HG02571 (cell line): ENCODE results near the gene TSPO.

ENCODE experiments used
- ATAC-seq: cut with Tn5 transposase; IDR thresholded peaks from one replicate; pipeline ENCODE4 v1.9.1; 2021; ENCODE audit warnings: mild to moderate bottlenecking, moderate library complexity; ENCODE audit not compliant: unreplicated experiment

Gene TSPO

DNA sequence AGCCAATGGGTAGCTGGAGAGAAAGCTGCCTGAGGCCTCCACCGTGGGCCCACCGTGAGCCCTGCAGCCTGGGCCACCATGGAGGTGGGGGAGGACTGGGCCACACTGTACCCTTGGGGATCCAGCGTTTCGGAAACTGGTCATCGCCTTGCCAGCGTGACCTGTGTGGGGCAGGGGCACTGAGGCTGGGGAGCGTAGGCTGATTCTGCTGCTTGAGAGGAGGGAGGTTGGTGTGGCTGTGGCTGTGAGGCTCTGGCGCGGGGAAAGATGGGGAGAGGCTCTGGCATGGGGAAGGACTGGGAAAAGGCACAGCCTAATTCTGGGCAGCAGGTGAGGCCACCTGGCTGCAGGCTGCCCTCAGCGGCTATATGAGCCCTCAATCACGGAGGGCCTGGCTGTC lies 48.2 kb downstream of the TSPO start:
- ATAC-seq = no peak

- no peak for ATAC-seq
Observed at GRCh38 chr22:43200031-43200430, 48.7 kb downstream of the TSPO start.

- ATAC-seq = no peak
Observed at GRCh38 chr22:43200555-43200954, 49.2 kb downstream of the TSPO start.

GRCh38 chr22:43201486-43202219 lies 50.3 kb downstream of the TSPO start:
- ATAC-seq = no peak

DNA sequence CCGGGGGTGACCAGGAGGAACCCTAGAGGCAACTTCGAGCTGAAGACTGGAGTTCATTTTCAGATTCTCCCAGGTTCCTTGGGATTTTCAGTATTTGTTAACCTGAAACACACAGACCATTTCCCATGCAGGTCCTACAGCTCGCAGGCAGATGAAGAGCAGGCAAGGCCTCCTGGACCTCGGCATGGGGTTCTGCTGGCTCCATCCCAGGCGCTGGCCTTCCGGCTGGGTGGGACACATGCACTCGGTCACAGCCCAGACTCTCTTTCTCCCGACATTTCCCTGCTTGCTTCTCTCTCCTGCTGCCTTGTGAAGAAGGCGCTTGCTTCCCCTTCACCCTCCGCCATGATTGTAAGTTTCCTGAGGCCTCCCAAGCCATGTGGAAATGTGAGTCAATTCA lies 51.0 kb downstream of the TSPO start:
- no peak for ATAC-seq

DNA sequence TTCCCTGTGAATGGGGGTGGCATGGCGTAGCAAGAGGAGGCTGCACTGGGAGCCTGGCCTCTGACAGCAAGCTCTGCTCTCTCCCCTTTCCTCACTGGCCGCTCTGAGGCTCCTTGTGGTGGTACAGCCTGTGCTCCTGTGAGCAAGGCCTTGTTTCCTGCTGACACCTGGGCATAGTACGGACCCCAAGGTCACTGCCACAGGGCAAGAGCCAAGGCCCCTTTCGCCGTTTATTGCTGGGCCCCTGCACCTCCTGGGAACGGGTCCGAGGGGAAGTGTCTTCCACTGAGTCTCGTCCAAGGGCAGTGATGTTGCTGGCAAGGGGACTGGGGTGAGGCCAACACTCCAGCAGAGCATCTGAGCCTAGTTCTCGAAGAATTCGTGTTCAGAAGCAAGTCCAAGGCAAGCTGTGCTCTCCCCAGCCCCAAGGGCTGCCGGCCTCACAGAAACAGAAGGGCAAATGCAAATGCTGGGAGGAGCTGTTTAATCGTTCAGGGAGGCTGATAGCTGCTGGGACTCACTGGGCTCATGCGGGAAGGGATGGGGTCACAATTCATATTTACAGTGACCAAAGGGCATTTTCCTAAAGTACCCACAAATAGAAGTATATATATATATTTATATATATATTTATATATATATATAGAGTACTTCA lies 51.5 kb downstream of the TSPO start:
- no peak for ATAC-seq

- no peak for ATAC-seq
Observed at GRCh38 chr22:43203471-43203981, 52.2 kb downstream of the TSPO start.

DNA sequence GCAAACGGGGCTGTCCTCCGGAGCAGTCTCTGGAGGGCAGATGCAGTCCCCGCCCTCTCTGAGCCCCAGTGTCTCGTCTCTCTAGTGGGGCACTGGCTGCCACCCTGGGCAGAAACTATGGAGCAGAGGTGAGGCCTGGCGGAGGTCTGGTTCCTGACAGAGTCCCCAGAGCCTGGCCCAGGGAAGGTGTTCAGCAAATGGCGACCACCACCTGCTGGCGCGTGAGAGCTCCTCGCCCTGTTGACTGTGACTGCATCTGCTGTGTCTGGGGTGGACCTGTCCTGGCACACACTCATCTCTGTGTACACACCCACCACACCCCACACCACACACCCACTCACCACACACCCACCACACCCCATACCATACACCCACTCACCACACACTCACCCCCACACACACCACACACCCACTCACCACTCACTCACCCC lies 53.9 kb downstream of the TSPO start:
- no peak for ATAC-seq

DNA sequence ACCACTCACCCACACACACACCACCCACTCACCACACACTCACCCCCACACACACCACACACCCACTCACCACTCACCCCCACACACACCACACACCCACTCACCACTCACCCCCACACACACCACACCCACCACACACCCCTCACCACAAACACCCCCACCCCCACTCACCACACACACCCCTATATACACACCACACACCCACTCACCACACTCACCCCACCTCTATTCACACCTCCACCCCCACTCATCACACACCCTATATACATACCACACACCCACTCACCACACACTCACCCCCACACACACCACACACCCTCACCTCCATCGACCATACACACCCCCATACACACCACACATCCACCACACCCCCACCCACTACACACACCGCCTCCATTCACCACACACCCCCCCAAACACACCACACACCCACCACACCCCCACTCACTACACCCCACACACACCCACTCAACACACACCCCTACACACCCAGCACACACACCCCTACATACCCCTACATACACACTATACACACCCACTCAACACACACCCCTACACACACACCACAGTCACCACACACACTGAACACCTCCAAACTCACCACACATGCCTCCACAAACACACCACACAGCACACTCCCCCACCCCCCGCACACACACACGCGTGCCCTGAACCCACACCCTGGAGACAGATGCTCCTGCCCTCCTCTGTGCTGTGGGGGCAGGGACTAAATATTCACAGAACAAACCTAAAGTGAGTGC lies 54.6 kb downstream of the TSPO start:
- ATAC-seq = no peak

DNA sequence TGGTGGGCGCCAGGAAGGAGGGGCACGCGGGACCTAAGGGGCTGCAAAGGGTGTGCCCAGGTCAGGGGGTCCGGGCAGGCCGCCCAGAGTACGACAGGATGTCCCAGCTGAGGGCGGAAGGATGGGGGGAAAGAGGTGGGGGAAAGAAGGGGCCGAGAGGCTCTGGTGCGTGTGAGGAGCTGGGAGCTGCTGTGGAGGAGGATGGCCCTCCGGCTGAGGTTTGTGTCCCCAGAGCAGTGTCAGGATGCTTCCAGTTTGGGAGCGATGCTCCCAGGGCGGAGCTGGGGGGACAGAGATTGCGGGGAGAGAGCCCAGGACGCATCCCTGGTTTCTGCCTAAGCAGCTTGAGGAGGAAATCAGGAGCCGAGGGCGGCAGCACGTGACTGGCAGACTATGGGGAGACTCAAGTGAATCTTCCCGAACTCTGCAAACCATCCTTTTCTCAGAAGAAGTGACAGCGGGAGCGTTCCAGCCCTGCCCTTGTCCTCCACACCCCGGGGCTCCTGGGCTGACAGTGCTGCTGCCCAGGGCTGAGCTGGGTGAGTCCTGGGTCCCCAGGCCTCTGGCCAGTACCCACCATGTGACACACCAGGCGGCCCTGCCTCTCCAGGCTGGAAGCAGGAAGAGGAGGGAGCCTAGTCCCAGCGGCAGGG lies 55.3 kb downstream of the TSPO start:
- ATAC-seq = no peak

DNA sequence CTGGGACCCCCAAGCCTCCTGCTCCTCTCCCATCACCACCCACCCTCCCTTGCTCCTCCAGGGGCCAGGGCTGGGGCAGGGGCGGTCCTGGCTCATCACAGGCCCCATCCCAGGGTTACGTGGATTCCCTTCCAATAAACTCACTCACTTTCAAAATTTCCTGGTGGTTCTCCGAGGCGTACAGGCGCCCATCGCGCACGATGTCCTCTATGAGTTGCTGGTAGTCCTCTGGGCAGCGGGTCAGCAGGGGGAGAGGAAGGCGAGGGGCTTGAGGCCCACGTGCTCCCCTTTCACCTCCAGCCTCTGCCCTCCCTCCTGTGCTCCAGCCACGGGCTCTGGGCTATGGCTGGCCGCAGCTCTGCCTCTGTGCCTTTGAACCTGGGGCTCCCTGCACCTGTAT lies 56.0 kb downstream of the TSPO start:
- no peak for ATAC-seq

GRCh38 chr22:43207849-43208702 lies 56.7 kb downstream of the TSPO start:
- ATAC-seq = no peak

GRCh38 chr22:43208703-43209522 lies 57.6 kb downstream of the TSPO start:
- ATAC-seq = no peak

GRCh38 chr22:43209523-43209890 lies 58.1 kb downstream of the TSPO start:
- ATAC-seq = no peak

DNA sequence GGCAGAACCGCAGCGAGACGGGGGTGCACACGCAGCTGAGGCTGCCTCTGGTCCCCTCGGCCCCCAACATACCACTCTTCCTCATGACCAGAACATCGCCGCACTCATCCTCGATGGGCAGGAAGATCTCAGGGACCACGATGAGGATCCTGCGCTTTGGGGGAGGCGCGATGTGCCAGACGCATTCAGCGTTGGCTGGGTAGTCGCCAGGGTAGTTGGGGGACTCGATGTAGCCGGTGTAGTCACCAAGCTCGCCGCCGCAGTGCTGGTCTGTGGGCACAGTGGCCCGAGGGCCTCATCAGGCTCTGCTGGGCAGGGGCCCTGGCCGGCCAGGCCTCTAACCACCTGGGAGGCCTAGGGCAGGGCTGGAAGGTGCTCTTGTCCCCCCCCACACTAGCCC lies 58.6 kb downstream of the TSPO start:
- no peak for ATAC-seq

GRCh38 chr22:43210631-43211515 lies 59.5 kb downstream of the TSPO start:
- ATAC-seq = no peak

- ATAC-seq = no peak
Observed at GRCh38 chr22:43211941-43212433, 60.6 kb downstream of the TSPO start.

DNA sequence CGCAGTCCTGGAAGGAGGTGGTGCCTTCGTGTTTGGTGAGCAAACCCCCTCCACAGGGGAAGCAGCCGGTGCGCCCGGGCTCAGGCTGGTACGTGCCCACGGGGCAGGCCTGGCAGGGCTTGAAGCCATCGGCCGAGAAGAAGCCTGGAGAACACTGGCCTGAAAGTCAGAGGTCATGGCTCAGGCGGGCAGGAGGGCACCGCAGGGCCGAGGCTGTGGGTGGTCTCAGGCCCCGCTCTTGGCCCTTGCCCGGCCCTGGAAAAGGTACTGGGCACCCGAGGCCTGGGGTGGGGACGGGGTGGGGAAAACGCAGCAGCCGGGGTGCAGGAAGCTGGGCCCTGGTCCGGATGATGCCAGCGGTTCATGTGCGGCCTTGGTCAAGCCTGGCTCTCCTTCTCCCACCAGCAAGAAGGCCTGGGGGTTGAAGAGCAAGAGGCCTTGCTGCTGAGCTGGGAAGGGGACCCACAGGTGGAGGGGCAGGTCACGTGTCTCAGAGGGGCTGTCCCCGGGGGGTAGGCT lies 61.1 kb downstream of the TSPO start:
- ATAC-seq = no peak
